Natural killer cell (primary cell): ENCODE results near the gene MECP2. TPM values are rescaled to one million over a fixed set of nuclear protein-coding genes. Genes with fewer than 3 reads are reported as not detected.
"Not testable (repeated sequence)": the region's sequence is repeated elsewhere in the genome, so short reads cannot be mapped to it uniquely, and the experiment has no call there.

Experiments
- ATAC-seq, 3 donors: fragments of 150-1000 bp in 2 of 3; fragments of 200-7000 bp in 1 of 3; cut with Tn5 transposase; 1 replicate in 1 of 3; 2 replicates in 2 of 3; pipeline ENCODE4 v1.10.0; 2021; ENCODE audit warnings: mild to moderate bottlenecking in 2 of 3, moderate library complexity in 2 of 3
- DNase-seq, 2 donors: peaks; one replicate each; pipeline versions ENCODE4 v3.0.0 to v3.0.0-alpha.2; 2013 to 2021; ENCODE audit warnings: mixed read lengths in 1 of 2
- H3K27ac ChIP-seq: one replicate; pipeline ENCODE4 v1.5.1; 2013; ENCODE audit warnings: mild to moderate bottlenecking, low read length
- H3K27me3 ChIP-seq: one replicate; pipeline ENCODE4 v1.6.1; 2013; ENCODE audit warnings: low read length; ENCODE audit not compliant: control insufficient read depth, insufficient read depth
- H3K36me3 ChIP-seq: one replicate; pipeline ENCODE4 v1.6.1; 2013; ENCODE audit warnings: low read length; ENCODE audit not compliant: control insufficient read depth, insufficient read depth
- H3K4me1 ChIP-seq: one replicate; pipeline ENCODE4 v1.6.1; 2013; ENCODE audit warnings: low read length; ENCODE audit not compliant: control insufficient read depth, insufficient read depth
- H3K4me3 ChIP-seq: one replicate; pipeline ENCODE4 v1.5.1; 2013; ENCODE audit warnings: low read length
- H3K9me3 ChIP-seq: one replicate; pipeline ENCODE4 v1.6.1; 2013; ENCODE audit warnings: low read length; ENCODE audit not compliant: control insufficient read depth, insufficient read depth
- H3K27ac Mint-ChIP-seq, 2 donors: one replicate each; pipeline ENCODE4 v1.8.0; 2022; ENCODE audit warnings: mild to moderate bottlenecking in 2 of 2, mixed read lengths in 2 of 2, moderate library complexity in 1 of 2
- H3K27me3 Mint-ChIP-seq, 2 donors: one replicate each; pipeline ENCODE4 v1.8.0; 2022; ENCODE audit warnings: low read depth in 2 of 2, mixed read lengths in 2 of 2
- H3K36me3 Mint-ChIP-seq: one replicate; pipeline ENCODE4 v1.8.0; 2022; ENCODE audit warnings: mixed read lengths
- H3K4me1 Mint-ChIP-seq, 2 donors: one replicate each; pipeline ENCODE4 v1.8.0; 2022; ENCODE audit warnings: mixed read lengths in 2 of 2
- H3K4me3 Mint-ChIP-seq: one replicate; pipeline ENCODE4 v1.8.0; 2022; ENCODE audit warnings: mild to moderate bottlenecking, moderate library complexity, mixed read lengths
- H3K9me3 Mint-ChIP-seq, 2 donors: one replicate each; pipeline ENCODE4 v1.8.0; 2022; ENCODE audit warnings: mixed read lengths in 2 of 2
- WGBS: methylation state at CpG from one replicate; pipeline ENCODE4 v1.1.7; 2013; ENCODE audit warnings: missing lambda C conversion rate; ENCODE audit not compliant: insufficient coverage; 5-methylcytosine and 5-hydroxymethylcytosine counted together
- intact Hi-C: fragments of 100-400 bp; cut with micrococcal nuclease; formaldehyde crosslinking; loops from one replicate; pipeline ENCODE4 v1.14.2; 2022
- total RNA-seq, 4 donors: library from RNA; stranded (reverse); fragments of 120-200 nt in 1 of 4; gene quantifications; one replicate each; pipeline versions ENCODE4 v1.2.3 to v1.2.4, GENCODE V29; 2013 to 2022
- TF ChIP-seq, protein P1 (sequence below): fragments of 200-600 bp; IDR thresholded peaks from one replicate; pipeline ENCODE4 v1.8.0; 2022; ENCODE audit warnings: antibody characterized with exemption

Gene MECP2
- total RNA-seq, 3 donors from 2014 or later (not counting 1 experiment from before 2014, with no cell fraction given) = 177 to 198 (median 182) TPM

DNA sequence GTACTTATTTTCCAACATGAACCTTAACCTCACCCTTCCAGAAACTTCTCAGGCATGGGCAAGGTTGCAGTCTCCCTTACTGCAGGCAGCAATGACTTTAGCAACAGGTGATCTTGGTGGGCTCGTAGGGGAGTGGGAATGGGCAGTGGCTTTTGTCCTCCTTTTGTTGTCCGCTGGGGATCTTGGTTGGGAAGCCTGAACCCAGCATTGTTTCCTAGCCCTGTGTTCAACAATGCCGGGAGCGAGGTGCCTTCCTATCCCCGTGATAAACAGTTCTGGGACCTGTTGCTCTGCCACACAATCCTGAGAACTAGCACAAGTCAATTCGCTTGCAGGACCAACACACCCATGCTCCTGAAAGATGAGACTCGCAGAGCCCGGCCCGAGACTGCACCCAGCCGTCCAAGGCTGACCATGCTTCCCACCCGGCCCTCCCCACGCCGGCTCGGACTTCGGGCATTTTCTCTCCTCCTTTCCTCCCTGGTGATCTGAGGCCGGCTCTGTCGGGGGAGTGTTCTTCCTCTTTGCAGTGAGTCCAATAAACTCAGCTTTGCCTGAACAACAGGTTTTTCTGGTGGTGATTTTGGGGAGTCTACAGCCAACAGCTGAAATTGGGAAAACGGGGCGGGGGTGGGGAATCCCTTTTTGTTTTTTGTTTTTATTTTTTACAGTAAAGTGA lies 98.0 kb downstream of the MECP2 start:
- H3K9me3 Mint-ChIP-seq = no peaks in the 10 kb centered on the region
- H3K36me3 Mint-ChIP-seq = no peaks in the 10 kb centered on the region
- Histone ChIP-seq H3K4me3 (no peak overlapping the region), H3K36me3 (no peaks in the 10 kb centered on the region), H3K27ac (no peak overlapping the region), H3K9me3 (no peaks in the 10 kb centered on the region), H3K27me3 (no peaks in the 10 kb centered on the region), H3K4me1 (peaks cover 22% of the 10 kb centered on the region)
- ATAC-seq (no peak), DNase-seq (no peak)
- peaks cover 0 to 6% of the 10 kb centered on the region in 2 donors for H3K27me3 Mint-ChIP-seq
- 86% methylated on average over 13 of the region's 19 CpGs for WGBS
- H3K27ac Mint-ChIP-seq = no peak overlapping the region
- TF ChIP-seq, protein P1, sequence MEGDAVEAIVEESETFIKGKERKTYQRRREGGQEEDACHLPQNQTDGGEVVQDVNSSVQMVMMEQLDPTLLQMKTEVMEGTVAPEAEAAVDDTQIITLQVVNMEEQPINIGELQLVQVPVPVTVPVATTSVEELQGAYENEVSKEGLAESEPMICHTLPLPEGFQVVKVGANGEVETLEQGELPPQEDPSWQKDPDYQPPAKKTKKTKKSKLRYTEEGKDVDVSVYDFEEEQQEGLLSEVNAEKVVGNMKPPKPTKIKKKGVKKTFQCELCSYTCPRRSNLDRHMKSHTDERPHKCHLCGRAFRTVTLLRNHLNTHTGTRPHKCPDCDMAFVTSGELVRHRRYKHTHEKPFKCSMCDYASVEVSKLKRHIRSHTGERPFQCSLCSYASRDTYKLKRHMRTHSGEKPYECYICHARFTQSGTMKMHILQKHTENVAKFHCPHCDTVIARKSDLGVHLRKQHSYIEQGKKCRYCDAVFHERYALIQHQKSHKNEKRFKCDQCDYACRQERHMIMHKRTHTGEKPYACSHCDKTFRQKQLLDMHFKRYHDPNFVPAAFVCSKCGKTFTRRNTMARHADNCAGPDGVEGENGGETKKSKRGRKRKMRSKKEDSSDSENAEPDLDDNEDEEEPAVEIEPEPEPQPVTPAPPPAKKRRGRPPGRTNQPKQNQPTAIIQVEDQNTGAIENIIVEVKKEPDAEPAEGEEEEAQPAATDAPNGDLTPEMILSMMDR = no peak
- intact Hi-C loops = loop anchor here (2.0 kb wide), 1 partner anchor 23 kb away; no protein-coding TSS in a partner anchor
- no peak overlapping the region for H3K4me3 Mint-ChIP-seq
- peaks cover 17 to 18% of the 10 kb centered on the region in 2 donors for H3K4me1 Mint-ChIP-seq

DNA sequence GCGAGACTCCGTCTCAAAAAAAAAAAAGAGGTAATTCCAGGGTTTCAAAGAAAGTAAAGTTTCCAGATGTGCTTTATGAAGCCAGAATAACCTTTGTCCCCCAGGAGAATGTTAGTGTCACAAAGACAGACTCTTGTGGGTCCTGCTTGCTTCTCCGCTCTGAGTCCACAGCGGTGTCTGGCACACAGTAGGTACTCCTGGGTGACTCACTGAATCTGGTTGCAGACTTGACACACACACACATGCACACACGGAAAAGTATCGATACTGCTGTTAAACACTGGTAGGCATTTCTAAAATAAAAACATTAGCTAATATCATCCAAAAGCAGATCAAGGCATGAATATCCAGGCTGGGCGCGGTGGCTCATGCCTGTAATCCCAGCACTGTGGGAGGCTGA lies 102.0 kb downstream of the MECP2 start:
- no peak overlapping the region for H3K4me3 ChIP-seq
- Mint-ChIP-seq H3K4me3 (no peak overlapping the region), H3K36me3 (no peaks in the 10 kb centered on the region), H3K4me1 (peaks cover 0 to 5% of the 10 kb centered on the region in 2 donors), H3K9me3 (peaks cover 0 to 2% of the 10 kb centered on the region in 2 donors), H3K27me3 (no peaks in the 10 kb centered on the region), H3K27ac (no peak overlapping the region)
- TF ChIP-seq, protein P1 = no peak
- WGBS = 95% methylated on average over 8 of the region's 8 CpGs
- no peak for DNase-seq
- peaks cover under 1% of the 10 kb centered on the region for H3K4me1 ChIP-seq
- ATAC-seq = no peak
- H3K36me3 ChIP-seq = no peaks in the 10 kb centered on the region
- no peaks in the 10 kb centered on the region for H3K27me3 ChIP-seq
- intact Hi-C loops = no loop called here
- no peaks in the 10 kb centered on the region for H3K9me3 ChIP-seq
- H3K27ac ChIP-seq = no peak overlapping the region

DNA sequence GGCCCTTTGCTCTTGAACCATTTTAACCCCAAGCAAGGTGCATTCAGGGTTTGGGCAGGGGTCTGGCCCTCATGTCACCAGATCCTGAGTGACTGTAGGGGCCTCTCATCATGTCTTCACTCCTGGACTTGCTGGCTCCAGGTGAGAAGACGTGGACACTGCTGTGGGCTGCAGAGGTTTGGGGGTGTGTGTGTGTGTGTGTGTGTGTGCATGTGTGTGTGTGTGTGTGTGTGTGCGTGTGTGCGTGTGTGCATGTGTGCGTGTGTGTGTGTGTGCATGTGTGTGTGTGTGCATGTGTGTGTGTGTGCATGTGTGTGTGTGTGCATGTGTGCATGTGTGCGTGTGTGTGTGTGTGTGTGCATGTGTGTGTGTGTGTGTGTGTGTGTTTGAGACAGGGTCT lies 103.1 kb downstream of the MECP2 start:
- H3K4me3 ChIP-seq, H3K4me1 Mint-ChIP-seq, H3K27me3 Mint-ChIP-seq, H3K4me3 Mint-ChIP-seq, H3K36me3 Mint-ChIP-seq, H3K9me3 Mint-ChIP-seq, H3K9me3 ChIP-seq, ATAC-seq, DNase-seq, intact Hi-C loops, H3K27ac Mint-ChIP-seq, H3K27ac ChIP-seq, H3K36me3 ChIP-seq, H3K27me3 ChIP-seq: not testable (repeated sequence)
- H3K4me1 ChIP-seq = peaks cover 12% of the 10 kb centered on the region
- 20% methylated on average over 1 of the region's 5 CpGs for WGBS

DNA sequence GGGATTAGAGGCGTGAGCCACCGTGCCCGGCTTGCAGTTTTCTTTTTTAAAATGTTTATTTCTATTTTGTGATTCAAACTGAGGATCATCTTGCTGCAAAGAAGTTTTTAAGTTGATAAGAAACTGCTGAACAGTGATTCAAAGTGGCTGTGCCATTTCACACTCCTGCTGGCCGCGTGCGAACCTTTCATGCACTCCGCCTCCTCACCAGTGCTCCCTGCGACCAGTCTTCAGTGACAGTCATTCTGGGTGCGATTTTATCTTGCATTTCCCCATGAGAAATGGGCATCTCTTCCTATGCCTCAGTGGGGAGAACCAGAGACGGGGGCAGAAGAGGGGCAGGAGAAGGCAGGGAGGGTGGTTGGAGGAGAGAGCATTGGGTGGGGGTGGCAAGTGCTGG lies 103.5 kb downstream of the MECP2 start:
- Mint-ChIP-seq H3K9me3 (peaks cover 0 to 2% of the 10 kb centered on the region in 2 donors), H3K4me1 (peaks cover 5% of the 10 kb centered on the region in 2 donors), H3K27me3 (no peaks in the 10 kb centered on the region), H3K27ac (no peak overlapping the region), H3K4me3 (no peak overlapping the region), H3K36me3 (no peaks in the 10 kb centered on the region)
- TF ChIP-seq, protein P1 = no peak
- no peaks in the 10 kb centered on the region for H3K36me3 ChIP-seq
- no peak overlapping the region for H3K27ac ChIP-seq
- no peaks in the 10 kb centered on the region for H3K27me3 ChIP-seq
- WGBS = 92% methylated on average over 9 of the region's 10 CpGs
- H3K4me3 ChIP-seq = no peak overlapping the region
- H3K4me1 ChIP-seq = peaks cover 14% of the 10 kb centered on the region
- H3K9me3 ChIP-seq = no peaks in the 10 kb centered on the region
- intact Hi-C loops = no loop called here
- no peak for ATAC-seq
- DNase-seq = no peak
